Progenitor cell of endocrine pancreas (in vitro differentiated cells): ENCODE data around the gene ATP11B. TPM values are rescaled to one million over a fixed set of nuclear protein-coding genes. Genes with fewer than 3 reads are reported as not detected.
A peak's percentile ranks its signal among the peaks of the same experiment; 100 is the strongest.
"Not testable (repeated sequence)": the region's sequence is repeated elsewhere in the genome, so short reads cannot be mapped to it uniquely, and the experiment has no call there.

ENCODE experiments used
- DNase-seq: peaks from one replicate; pipeline ENCODE4 v3.0.0; 2021; ENCODE audit warnings: low spot score; ENCODE audit not compliant: unreplicated experiment
- H3K27ac Mint-ChIP-seq: 2 replicates; pipeline ENCODE4 v1.8.0; 2021; ENCODE audit warnings: mild to moderate bottlenecking, moderate library complexity, mixed read lengths
- H3K27me3 Mint-ChIP-seq: 2 replicates; pipeline ENCODE4 v1.8.0; 2021; ENCODE audit warnings: mixed read lengths
- H3K36me3 Mint-ChIP-seq: 2 replicates; pipeline ENCODE4 v1.8.0; 2022; ENCODE audit warnings: mixed read lengths; ENCODE audit not compliant: insufficient read depth
- H3K4me1 Mint-ChIP-seq: 2 replicates; pipeline ENCODE4 v1.8.0; 2021; ENCODE audit warnings: low read depth, mixed read lengths
- H3K4me3 Mint-ChIP-seq: 2 replicates; pipeline ENCODE4 v1.8.0; 2021; ENCODE audit warnings: low read depth, mild to moderate bottlenecking, moderate library complexity, mixed read lengths
- H3K9me3 Mint-ChIP-seq: 2 replicates; pipeline ENCODE4 v1.8.0; 2021; ENCODE audit warnings: low read depth, mixed read lengths
- total RNA-seq: library from RNA; stranded (reverse); gene quantifications from 2 replicates; pipeline ENCODE4 v1.2.1, GENCODE V29; 2021
- TF ChIP-seq, protein P1 (sequence below): fragments of 200-600 bp; sonication (generic); IDR thresholded peaks from one replicate; pipeline ENCODE4 v1.5.0; 2021; ENCODE audit warnings: antibody characterized with exemption, mild to moderate bottlenecking; ENCODE audit not compliant: unreplicated experiment

Gene ATP11B
- total RNA-seq, 1 donor from 2014 or later = 127 TPM

DNA sequence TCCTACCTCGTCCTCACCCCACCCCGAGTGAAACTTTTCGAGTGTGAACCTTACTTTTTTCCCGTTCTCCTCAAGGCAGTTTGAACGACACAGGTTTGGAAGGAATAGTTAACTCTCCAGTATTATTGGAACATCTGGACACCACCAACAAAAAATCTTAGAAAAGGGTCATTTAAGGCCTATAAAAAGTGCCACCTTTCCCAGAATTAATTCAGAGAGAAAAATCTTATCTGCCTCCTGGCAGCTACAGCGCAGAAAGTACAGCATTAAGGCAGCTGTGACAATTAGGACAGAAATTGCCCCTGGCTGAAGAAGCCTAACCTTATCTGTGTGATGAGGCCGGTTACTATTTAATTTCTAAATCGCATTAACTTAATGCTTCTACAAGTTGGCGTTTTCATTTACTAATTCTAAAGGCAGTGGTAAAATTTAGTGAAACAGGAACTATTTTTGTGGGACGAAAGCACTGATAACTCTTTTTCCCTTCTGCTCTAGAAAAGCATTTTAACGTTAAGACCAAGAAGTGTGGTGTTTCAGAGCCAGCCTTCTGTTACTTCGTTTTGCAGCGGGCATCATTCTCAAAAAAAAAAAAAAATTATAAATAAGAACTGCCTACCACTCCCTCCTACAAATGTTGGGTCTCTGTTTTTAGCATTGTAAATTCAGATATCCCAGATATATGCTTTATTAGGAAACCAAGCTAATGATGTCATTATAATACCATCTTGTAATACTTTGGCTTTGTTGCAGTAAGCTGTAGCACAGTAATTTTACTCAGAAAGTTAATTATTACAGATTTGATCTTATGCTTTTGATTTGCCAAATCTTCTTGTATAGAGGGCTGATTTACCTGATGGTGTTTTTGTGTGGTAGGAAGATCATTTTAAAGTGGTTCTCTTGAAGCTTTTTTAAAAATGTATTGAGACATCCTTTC lies 1.4 kb downstream of the ATP11B start:
- H3K9me3 Mint-ChIP-seq = no peaks in the 10 kb centered on the region
- peak overlapping the region; percentile 96 for H3K27ac Mint-ChIP-seq
- peaks cover 23% of the 10 kb centered on the region for H3K4me1 Mint-ChIP-seq
- peaks cover 6% of the 10 kb centered on the region for H3K36me3 Mint-ChIP-seq
- peak overlapping the region; percentile 93 for H3K4me3 Mint-ChIP-seq
- DNase-seq = no peak
- H3K27me3 Mint-ChIP-seq = no peaks in the 10 kb centered on the region
- TF ChIP-seq, protein P1, sequence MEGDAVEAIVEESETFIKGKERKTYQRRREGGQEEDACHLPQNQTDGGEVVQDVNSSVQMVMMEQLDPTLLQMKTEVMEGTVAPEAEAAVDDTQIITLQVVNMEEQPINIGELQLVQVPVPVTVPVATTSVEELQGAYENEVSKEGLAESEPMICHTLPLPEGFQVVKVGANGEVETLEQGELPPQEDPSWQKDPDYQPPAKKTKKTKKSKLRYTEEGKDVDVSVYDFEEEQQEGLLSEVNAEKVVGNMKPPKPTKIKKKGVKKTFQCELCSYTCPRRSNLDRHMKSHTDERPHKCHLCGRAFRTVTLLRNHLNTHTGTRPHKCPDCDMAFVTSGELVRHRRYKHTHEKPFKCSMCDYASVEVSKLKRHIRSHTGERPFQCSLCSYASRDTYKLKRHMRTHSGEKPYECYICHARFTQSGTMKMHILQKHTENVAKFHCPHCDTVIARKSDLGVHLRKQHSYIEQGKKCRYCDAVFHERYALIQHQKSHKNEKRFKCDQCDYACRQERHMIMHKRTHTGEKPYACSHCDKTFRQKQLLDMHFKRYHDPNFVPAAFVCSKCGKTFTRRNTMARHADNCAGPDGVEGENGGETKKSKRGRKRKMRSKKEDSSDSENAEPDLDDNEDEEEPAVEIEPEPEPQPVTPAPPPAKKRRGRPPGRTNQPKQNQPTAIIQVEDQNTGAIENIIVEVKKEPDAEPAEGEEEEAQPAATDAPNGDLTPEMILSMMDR = no peak

DNA sequence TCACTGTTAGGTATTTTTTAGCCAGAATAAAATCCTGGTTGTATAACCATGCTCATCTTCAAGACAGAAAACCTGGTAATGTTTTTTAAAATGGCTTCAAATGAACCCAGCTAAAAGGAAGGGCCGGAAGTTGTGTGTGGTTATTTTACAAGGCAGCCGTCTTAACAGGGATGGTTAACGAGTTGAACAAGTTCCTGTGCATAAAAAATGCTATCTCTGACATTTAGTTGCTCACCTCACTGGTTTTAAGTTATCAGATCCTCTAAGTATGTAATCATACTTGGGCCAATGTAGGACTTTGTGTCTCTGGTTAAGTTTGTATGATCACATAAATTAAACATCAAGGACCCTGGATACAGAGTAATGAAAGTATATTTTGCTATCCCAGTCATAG lies 2.1 kb downstream of the ATP11B start:
- no peak for DNase-seq
- peak overlapping the region; percentile 76 for H3K27ac Mint-ChIP-seq
- H3K9me3 Mint-ChIP-seq = no peaks in the 10 kb centered on the region
- peaks cover 6% of the 10 kb centered on the region for H3K36me3 Mint-ChIP-seq
- TF ChIP-seq, protein P1 = no peak
- no peaks in the 10 kb centered on the region for H3K27me3 Mint-ChIP-seq
- H3K4me3 Mint-ChIP-seq = peak overlapping the region; percentile 93
- peaks cover 23% of the 10 kb centered on the region for H3K4me1 Mint-ChIP-seq

DNA sequence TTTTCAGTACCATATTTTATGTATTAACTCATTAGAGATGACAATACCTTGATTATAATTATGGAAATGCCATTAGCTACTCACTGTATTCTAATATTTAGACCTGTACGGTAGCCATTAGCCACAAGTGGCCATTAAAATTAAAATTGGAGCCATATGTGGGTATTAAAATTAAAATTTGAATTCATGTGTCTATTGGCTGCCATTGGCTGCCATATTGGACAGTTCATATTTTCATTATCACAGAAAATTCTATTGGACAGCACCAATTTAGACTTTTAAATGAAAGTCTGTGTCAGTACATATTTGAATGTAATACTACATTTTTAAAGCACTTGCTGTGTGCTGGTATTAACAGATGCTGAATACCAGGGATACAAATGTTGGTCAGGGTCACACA lies 3.0 kb downstream of the ATP11B start:
- peaks cover 23% of the 10 kb centered on the region for H3K4me1 Mint-ChIP-seq
- TF ChIP-seq, protein P1 = no peak
- no peak for DNase-seq
- H3K27ac Mint-ChIP-seq = no peak overlapping the region
- no peak overlapping the region for H3K4me3 Mint-ChIP-seq
- H3K27me3 Mint-ChIP-seq = no peaks in the 10 kb centered on the region
- H3K9me3 Mint-ChIP-seq = no peaks in the 10 kb centered on the region
- peaks cover 6% of the 10 kb centered on the region for H3K36me3 Mint-ChIP-seq

DNA sequence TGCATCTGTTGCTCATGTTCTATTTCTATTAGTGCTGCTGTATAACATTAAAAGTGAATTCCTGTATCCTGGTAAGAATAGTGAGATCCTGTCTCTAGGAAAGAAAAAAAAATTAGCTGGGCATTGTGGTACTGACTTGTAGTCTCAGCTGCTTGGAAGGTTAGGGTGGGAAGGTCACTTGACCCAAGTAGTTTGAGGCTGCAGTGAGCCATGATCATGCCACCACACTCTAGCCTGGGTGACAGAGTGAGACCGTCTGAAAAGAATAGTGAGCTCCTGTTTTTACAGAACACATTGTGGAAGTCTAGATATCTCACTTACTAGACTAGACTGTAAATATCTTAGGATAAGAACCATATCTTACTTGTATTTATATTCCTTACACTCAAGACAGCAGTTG lies 4.6 kb downstream of the ATP11B start:
- peaks cover 31% of the 10 kb centered on the region for H3K4me1 Mint-ChIP-seq
- H3K27me3 Mint-ChIP-seq = no peaks in the 10 kb centered on the region
- H3K36me3 Mint-ChIP-seq = peaks cover 6% of the 10 kb centered on the region
- H3K9me3 Mint-ChIP-seq = no peaks in the 10 kb centered on the region
- TF ChIP-seq, protein P1 = no peak
- DNase-seq = no peak
- no peak overlapping the region for H3K4me3 Mint-ChIP-seq
- H3K27ac Mint-ChIP-seq = peak overlapping the region; percentile 81

DNA sequence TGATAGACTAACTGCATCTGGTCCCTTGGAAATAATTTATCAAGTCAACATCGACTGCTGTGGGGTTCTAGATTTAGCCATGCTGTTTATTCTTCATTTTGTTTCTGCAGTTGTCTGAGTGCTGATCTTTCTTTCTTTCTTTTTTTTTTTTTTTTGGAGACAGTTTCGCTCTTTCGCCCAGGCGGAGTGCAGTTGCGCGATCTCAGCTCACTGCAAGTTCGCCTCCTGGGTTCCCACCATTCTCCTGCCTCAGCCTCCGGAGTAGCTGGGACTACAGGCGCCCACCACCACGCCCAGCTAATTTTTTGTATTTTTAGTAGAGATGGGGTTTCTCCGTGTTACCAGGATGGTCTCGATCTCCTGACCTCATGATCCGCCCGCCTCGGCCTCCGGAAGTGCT lies 5.8 kb downstream of the ATP11B start:
- H3K36me3 Mint-ChIP-seq, DNase-seq, H3K27me3 Mint-ChIP-seq, H3K4me3 Mint-ChIP-seq, H3K9me3 Mint-ChIP-seq, H3K27ac Mint-ChIP-seq: not testable (repeated sequence)
- peaks cover 33% of the 10 kb centered on the region for H3K4me1 Mint-ChIP-seq

DNA sequence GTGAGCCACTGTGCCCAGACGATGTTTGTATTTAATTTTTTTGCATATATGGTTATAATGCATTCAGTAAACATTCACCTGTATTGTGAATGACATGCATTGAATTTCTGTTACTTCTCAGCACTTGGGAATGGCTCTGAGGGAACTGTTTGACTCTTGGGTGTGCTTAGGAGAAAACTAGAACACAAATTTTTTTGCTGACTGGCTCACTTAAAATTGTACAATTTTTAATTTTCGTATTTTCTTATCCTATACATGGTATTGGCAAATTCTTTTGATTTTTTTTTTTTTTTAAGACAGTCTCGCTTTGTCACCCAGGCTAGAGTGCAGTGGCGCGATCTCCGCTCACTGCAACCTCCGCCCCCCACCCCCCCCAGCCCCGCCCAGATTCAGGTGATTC lies 7.2 kb downstream of the ATP11B start:
- H3K9me3 Mint-ChIP-seq = peaks cover 3% of the 10 kb centered on the region
- peaks cover 23% of the 10 kb centered on the region for H3K4me1 Mint-ChIP-seq
- no peak overlapping the region for H3K27ac Mint-ChIP-seq
- TF ChIP-seq, protein P1 = no peak
- DNase-seq = no peak
- H3K36me3 Mint-ChIP-seq = peaks cover 10% of the 10 kb centered on the region
- H3K4me3 Mint-ChIP-seq = no peak overlapping the region
- no peaks in the 10 kb centered on the region for H3K27me3 Mint-ChIP-seq
